ENCODE measurements around the gene IGF1R. TPM values are rescaled to one million over a fixed set of nuclear protein-coding genes. Genes with fewer than 3 reads are reported as not detected.

The IGF1R gene
- total RNA-seq, 1 experiment from 2014 or later, result 16.3 TPM

DNA sequence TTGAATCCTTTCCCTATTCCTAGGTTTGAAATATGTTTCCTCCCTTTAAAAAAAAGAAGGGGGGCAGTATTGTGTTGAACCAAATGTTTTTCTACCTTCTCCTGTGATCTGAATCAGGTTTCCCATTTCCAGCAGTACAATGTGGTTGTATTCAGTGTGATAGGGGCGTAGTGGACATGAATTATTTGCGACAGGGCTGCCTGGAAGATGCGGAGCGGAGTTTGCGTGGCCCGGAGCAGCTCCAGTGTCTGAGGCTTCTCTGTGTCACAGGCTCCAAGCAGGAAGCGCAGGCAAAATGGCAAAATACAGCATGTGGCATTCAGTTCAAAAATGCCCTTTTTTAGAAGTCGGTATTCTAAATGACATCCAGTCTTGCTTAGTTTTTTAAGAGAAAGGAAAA is 204.8 kb downstream of the IGF1R start (continued):
- TF ChIP-seq SP1 (IDR thresholded peaks at IDR 0.05; ENCODE audit: low read depth) (peak; percentile 95), SIN3A (IDR thresholded peaks at IDR 0.05; ENCODE audit: low read depth) (no peak), TCF7L2 (IDR thresholded peaks at IDR 0.05; ENCODE audit: borderline replicate concordance, extremely low read depth, insufficient read depth, insufficient read length) (no peak), EZH2phosphoT487 (IDR thresholded peaks at IDR 0.05; ENCODE audit: borderline replicate concordance) (no peak), CBX3 (IDR thresholded peaks at IDR 0.05; ENCODE audit: low read depth) (0 out of 2 replicates have a peak, but pooled peaks have one; percentile 37), SRF (IDR thresholded peaks at IDR 0.05; ENCODE audit: low read depth) (no peak), JUND (IDR thresholded peaks at IDR 0.05) (peak; percentile 43; the same call in 1 of the 2 replicates)
- TF ChIP-seq, protein P1, sequence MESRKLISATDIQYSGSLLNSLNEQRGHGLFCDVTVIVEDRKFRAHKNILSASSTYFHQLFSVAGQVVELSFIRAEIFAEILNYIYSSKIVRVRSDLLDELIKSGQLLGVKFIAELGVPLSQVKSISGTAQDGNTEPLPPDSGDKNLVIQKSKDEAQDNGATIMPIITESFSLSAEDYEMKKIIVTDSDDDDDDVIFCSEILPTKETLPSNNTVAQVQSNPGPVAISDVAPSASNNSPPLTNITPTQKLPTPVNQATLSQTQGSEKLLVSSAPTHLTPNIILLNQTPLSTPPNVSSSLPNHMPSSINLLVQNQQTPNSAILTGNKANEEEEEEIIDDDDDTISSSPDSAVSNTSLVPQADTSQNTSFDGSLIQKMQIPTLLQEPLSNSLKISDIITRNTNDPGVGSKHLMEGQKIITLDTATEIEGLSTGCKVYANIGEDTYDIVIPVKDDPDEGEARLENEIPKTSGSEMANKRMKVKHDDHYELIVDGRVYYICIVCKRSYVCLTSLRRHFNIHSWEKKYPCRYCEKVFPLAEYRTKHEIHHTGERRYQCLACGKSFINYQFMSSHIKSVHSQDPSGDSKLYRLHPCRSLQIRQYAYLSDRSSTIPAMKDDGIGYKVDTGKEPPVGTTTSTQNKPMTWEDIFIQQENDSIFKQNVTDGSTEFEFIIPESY (IDR thresholded peaks at IDR 0.05; ENCODE audit: extremely low read depth, insufficient replicate concordance, low read length), result no peak
- TF ChIP-seq, protein P2, sequence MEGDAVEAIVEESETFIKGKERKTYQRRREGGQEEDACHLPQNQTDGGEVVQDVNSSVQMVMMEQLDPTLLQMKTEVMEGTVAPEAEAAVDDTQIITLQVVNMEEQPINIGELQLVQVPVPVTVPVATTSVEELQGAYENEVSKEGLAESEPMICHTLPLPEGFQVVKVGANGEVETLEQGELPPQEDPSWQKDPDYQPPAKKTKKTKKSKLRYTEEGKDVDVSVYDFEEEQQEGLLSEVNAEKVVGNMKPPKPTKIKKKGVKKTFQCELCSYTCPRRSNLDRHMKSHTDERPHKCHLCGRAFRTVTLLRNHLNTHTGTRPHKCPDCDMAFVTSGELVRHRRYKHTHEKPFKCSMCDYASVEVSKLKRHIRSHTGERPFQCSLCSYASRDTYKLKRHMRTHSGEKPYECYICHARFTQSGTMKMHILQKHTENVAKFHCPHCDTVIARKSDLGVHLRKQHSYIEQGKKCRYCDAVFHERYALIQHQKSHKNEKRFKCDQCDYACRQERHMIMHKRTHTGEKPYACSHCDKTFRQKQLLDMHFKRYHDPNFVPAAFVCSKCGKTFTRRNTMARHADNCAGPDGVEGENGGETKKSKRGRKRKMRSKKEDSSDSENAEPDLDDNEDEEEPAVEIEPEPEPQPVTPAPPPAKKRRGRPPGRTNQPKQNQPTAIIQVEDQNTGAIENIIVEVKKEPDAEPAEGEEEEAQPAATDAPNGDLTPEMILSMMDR (IDR thresholded peaks at IDR 0.05 in 2 of 3, conservative IDR thresholded peaks at IDR 0.05 in 1 of 3; ENCODE audit: borderline replicate concordance in 1 of 3, insufficient read depth in 1 of 3, low read depth in 2 of 3, low read length in 2 of 3), result no peak
